ENCODE data around the gene S100A7A.

DNA sequence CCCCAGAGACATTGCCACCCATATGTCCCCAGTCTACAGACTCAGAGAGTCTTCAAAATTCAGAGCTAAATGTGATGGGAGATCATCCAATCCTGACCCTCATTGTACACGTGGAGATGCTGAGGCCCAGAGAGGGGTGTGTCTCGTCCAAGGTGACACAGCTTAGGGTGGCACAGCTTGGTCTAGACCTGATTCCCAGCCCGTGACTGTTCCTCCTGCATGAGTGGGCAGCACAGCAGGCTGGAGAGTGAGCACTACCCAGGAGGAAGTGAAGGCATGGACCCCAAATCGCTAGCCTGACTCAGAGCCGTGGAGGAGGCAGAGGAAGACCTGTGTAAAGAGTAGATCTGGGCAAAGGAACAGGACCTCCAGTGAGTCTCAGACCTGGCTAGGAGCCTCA, 27.8 kb downstream of the S100A7A start:
- TF ChIP-seq GATA2 (IDR thresholded peaks at IDR 0.05; ENCODE audit: low read depth, low read length) (no peak), GATA3 (IDR thresholded peaks at IDR 0.05; ENCODE audit: low read depth, low read length) (no peak)
